Measurements from ENCODE around the gene FGD4.

Gene FGD4

GRCh38 chr12:32545413-32545980, 146.1 kb downstream of the FGD4 start:
- no peaks in the 10 kb centered on the region for H4K20me1 ChIP-seq (ENCODE audit: insufficient read depth, low read length, poor library complexity, severe bottlenecking)
- H3K36me3 ChIP-seq (ENCODE audit: insufficient read depth, low read length) = no peaks in the 10 kb centered on the region
- peaks cover 12% of the 10 kb centered on the region for H3K4me1 ChIP-seq (ENCODE audit: insufficient read depth, low read length, poor library complexity, severe bottlenecking)
- H3K9me2 ChIP-seq (replicated peaks; ENCODE audit: low read depth, low read length) = no peaks in the 10 kb centered on the region
- H3K27me3 ChIP-seq (ENCODE audit: insufficient read depth, low read length, poor library complexity, severe bottlenecking) = no peaks in the 10 kb centered on the region
- TF ChIP-seq CTCF (conservative IDR thresholded peaks at IDR 0.05; ENCODE audit: low read length) = no peak
- no peak for TF ChIP-seq EZH2phosphoT487 (IDR thresholded peaks at IDR 0.05; ENCODE audit: borderline replicate concordance)
- H3K9me3 ChIP-seq (ENCODE audit: insufficient read depth, low read depth, low read length) = no peaks in the 10 kb centered on the region
- no peaks in the 10 kb centered on the region for H3K79me2 ChIP-seq (ENCODE audit: insufficient read depth, low read length)
- peak overlapping the region; percentile 77 for H2AFZ ChIP-seq (ENCODE audit: low read length)
- no peak overlapping the region for H3K4me3 ChIP-seq (ENCODE audit: low read length, poor library complexity, severe bottlenecking)
- no peaks in the 10 kb centered on the region for H3F3A ChIP-seq (ENCODE audit: low read depth)
- no peak overlapping the region for H3K4me2 ChIP-seq (ENCODE audit: low read depth, low read length, poor library complexity, severe bottlenecking)
- no peak overlapping the region for H3K9ac ChIP-seq (ENCODE audit: low read depth, low read length, poor library complexity, severe bottlenecking)

- no peak overlapping the region for H3K9ac ChIP-seq (ENCODE audit: low read depth, low read length, poor library complexity, severe bottlenecking)
- H3K36me3 ChIP-seq (ENCODE audit: insufficient read depth, low read length) = no peaks in the 10 kb centered on the region
- H3K9me3 ChIP-seq (ENCODE audit: insufficient read depth, low read depth, low read length) = no peaks in the 10 kb centered on the region
- no peak for TF ChIP-seq CTCF (conservative IDR thresholded peaks at IDR 0.05; ENCODE audit: low read length)
- TF ChIP-seq EZH2phosphoT487 (IDR thresholded peaks at IDR 0.05; ENCODE audit: borderline replicate concordance) = no peak
- H3K79me2 ChIP-seq (ENCODE audit: insufficient read depth, low read length) = no peaks in the 10 kb centered on the region
- H3K4me3 ChIP-seq (ENCODE audit: low read length, poor library complexity, severe bottlenecking) = no peak overlapping the region
- peaks cover 12% of the 10 kb centered on the region for H3K4me1 ChIP-seq (ENCODE audit: insufficient read depth, low read length, poor library complexity, severe bottlenecking)
- H3K9me2 ChIP-seq (replicated peaks; ENCODE audit: low read depth, low read length) = no peaks in the 10 kb centered on the region
- H2AFZ ChIP-seq (ENCODE audit: low read length) = peak overlapping the region; percentile 13; the same call in 1 of the 2 replicates
- no peaks in the 10 kb centered on the region for H3F3A ChIP-seq (ENCODE audit: low read depth)
- H4K20me1 ChIP-seq (ENCODE audit: insufficient read depth, low read length, poor library complexity, severe bottlenecking) = no peaks in the 10 kb centered on the region
- H3K27me3 ChIP-seq (ENCODE audit: insufficient read depth, low read length, poor library complexity, severe bottlenecking) = no peaks in the 10 kb centered on the region
- no peak overlapping the region for H3K4me2 ChIP-seq (ENCODE audit: low read depth, low read length, poor library complexity, severe bottlenecking)
Measured at GRCh38 chr12:32546272-32546671, 146.9 kb downstream of the FGD4 start.

GRCh38 chr12:32548691-32549281, 149.4 kb downstream of the FGD4 start:
- no peak overlapping the region for H3K4me2 ChIP-seq (ENCODE audit: low read depth, low read length, poor library complexity, severe bottlenecking)
- no peak overlapping the region for H2AFZ ChIP-seq (ENCODE audit: low read length)
- H3K79me2 ChIP-seq (ENCODE audit: insufficient read depth, low read length) = no peaks in the 10 kb centered on the region
- H3K36me3 ChIP-seq (ENCODE audit: insufficient read depth, low read length) = no peaks in the 10 kb centered on the region
- no peaks in the 10 kb centered on the region for H3K9me2 ChIP-seq (replicated peaks; ENCODE audit: low read depth, low read length)
- H4K20me1 ChIP-seq (ENCODE audit: insufficient read depth, low read length, poor library complexity, severe bottlenecking) = no peaks in the 10 kb centered on the region
- H3K9ac ChIP-seq (ENCODE audit: low read depth, low read length, poor library complexity, severe bottlenecking) = no peak overlapping the region
- H3K4me3 ChIP-seq (ENCODE audit: low read length, poor library complexity, severe bottlenecking) = no peak overlapping the region
- no peaks in the 10 kb centered on the region for H3K9me3 ChIP-seq (ENCODE audit: insufficient read depth, low read depth, low read length)
- peaks cover 12% of the 10 kb centered on the region for H3K4me1 ChIP-seq (ENCODE audit: insufficient read depth, low read length, poor library complexity, severe bottlenecking)
- TF ChIP-seq EZH2phosphoT487 (IDR thresholded peaks at IDR 0.05; ENCODE audit: borderline replicate concordance) = no peak
- TF ChIP-seq CTCF (conservative IDR thresholded peaks at IDR 0.05; ENCODE audit: low read length) = no peak
- H3F3A ChIP-seq (ENCODE audit: low read depth) = no peaks in the 10 kb centered on the region
- H3K27me3 ChIP-seq (ENCODE audit: insufficient read depth, low read length, poor library complexity, severe bottlenecking) = no peaks in the 10 kb centered on the region
